Cardiac muscle cell (in vitro differentiated cells and primary cell): ENCODE measurements around the gene TTC23. TPM values are rescaled to one million over a fixed set of nuclear protein-coding genes. Genes with fewer than 3 reads are reported as not detected.

ENCODE experiments used
- DNase-seq, 2 donors: peaks; one replicate each; pipeline versions ENCODE4 v3.0.0 to v3.0.0-alpha.2; 2010 to 2017; ENCODE audit warnings: low read depth in 1 of 2, low spot score in 1 of 2
- H3K27ac ChIP-seq: fragments of 200-600 bp; sonication (generic); 2 replicates; pipeline ENCODE4 v1.5.1; 2016
- H3K27me3 ChIP-seq: fragments of 200-600 bp; sonication (generic); 2 replicates; pipeline ENCODE4 v1.6.0; 2016; ENCODE audit warnings: control low read depth
- H3K36me3 ChIP-seq: fragments of 200-600 bp; sonication (generic); 2 replicates; pipeline ENCODE4 v1.5.1; 2016; ENCODE audit warnings: control low read depth
- H3K4me1 ChIP-seq: fragments of 200-600 bp; sonication (generic); 2 replicates; pipeline ENCODE4 v1.8.1; 2017; ENCODE audit warnings: low read depth, mild to moderate bottlenecking, mixed run types
- H3K4me3 ChIP-seq: fragments of 200-600 bp; sonication (generic); 2 replicates; pipeline ENCODE4 v1.5.1; 2016; ENCODE audit warnings: mild to moderate bottlenecking
- H3K9me3 ChIP-seq: fragments of 200-600 bp; sonication (generic); 2 replicates; pipeline ENCODE4 v1.5.1; 2017; ENCODE audit warnings: low read depth, mild to moderate bottlenecking, control low read depth
- CTCF ChIP-seq: IDR thresholded peaks from 2 replicates; pipeline ENCODE4 v1.5.1; 2012; ENCODE audit warnings: low read depth, mild to moderate bottlenecking, low read length
- polyA plus RNA-seq: library from polyadenylated mRNA; unstranded; fragments of >200 nt; fragmentation: Nextera tagmentation; extraction: Ambion mirVana; gene quantifications from 2 replicates; pipeline ENCODE4 v1.2.1, GENCODE V29; 2016
- total RNA-seq: library from RNA; depleted of rRNA; stranded (reverse); fragments of >200 nt; gene quantifications from 2 replicates; pipeline ENCODE4 v1.2.3, GENCODE V29; 2016

The TTC23 gene
- total and polyA plus RNA-seq, 2 experiments from 2014 or later, result 15.0 to 38.2 TPM

GRCh38 chr15:99250001-99250400 is 620 bp upstream of the TTC23 start:
- Histone ChIP-seq H3K27me3 (no peaks in the 10 kb centered on the region), H3K9me3 (no peaks in the 10 kb centered on the region), H3K27ac (peak overlapping the region; percentile 95), H3K36me3 (peaks cover 2% of the 10 kb centered on the region), H3K4me1 (peaks cover 14% of the 10 kb centered on the region), H3K4me3 (peak overlapping the region; percentile 47)
- TF ChIP-seq CTCF, result no peak
- no peak for DNase-seq

DNA sequence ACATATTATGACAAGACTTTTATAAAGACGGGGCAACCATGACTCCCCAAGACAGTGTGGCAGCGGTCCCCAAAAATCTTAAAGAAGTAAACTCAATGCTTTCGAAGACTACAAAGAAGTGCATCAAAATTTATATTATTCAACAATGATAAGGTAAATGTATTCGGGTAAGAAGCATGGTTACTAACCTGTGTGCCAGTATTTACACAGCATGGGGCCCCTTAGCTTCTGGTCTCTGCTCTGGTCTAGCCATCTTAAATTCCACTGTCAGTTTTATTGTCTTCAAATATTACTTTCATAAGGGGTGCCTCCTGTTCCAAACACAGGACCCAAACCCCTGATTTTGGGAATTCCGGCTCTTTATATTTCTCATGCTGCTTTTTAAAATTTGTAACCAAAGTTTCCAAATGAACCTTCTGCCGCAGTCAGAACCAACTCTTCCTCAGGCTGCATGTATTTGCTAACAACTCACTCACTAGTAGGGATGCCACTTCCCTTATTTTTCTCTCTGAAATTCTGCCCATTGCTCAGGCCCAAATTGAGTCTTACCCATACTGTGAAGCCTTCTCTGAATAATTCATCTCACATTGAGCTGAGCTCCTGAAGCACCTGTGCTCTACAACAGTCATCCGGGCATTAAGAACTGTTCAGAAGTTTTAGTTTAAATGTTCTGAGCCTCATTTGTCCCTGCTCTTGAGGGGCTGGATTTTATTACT is 1.2 kb downstream of the TTC23 start:
- Histone ChIP-seq H3K4me1 (peaks cover 14% of the 10 kb centered on the region), H3K36me3 (peaks cover 7% of the 10 kb centered on the region), H3K27me3 (no peaks in the 10 kb centered on the region), H3K9me3 (no peaks in the 10 kb centered on the region), H3K27ac (no peak overlapping the region), H3K4me3 (peak overlapping the region; percentile 47)
- TF ChIP-seq CTCF, result no peak
- DNase-seq, result no peak

DNA sequence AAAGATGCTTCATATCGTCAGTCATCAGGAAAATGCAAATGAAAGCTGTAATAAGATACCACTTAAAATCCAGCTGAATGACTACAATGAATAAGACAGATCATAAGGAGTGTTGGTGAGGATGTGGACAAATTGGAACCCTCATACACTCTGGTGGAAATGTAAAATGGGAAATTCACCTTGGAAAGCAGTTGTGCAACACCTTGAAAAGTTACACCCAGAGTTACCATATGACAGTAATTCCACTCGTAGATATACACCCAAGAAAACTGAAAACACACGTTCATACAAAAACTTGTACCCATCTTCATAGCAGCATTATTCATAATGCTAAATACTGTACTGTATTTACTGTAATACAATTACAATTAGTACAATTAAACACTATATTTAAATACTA is 2.3 kb downstream of the TTC23 start:
- H3K9me3 ChIP-seq, result no peaks in the 10 kb centered on the region
- peaks cover 14% of the 10 kb centered on the region for H3K4me1 ChIP-seq
- DNase-seq, result no peak
- no peak overlapping the region for H3K4me3 ChIP-seq
- H3K27me3 ChIP-seq, result no peaks in the 10 kb centered on the region
- peaks cover 7% of the 10 kb centered on the region for H3K36me3 ChIP-seq
- no peak for TF ChIP-seq CTCF
- H3K27ac ChIP-seq, result no peak overlapping the region

GRCh38 chr15:99244306-99244705 is 5.1 kb downstream of the TTC23 start:
- no peak for DNase-seq
- TF ChIP-seq CTCF, result no peak
- no peak overlapping the region for H3K27ac ChIP-seq
- no peaks in the 10 kb centered on the region for H3K9me3 ChIP-seq
- H3K27me3 ChIP-seq, result no peaks in the 10 kb centered on the region
- peaks cover 8% of the 10 kb centered on the region for H3K4me1 ChIP-seq
- H3K4me3 ChIP-seq, result no peak overlapping the region
- H3K36me3 ChIP-seq, result peaks cover 7% of the 10 kb centered on the region

DNA sequence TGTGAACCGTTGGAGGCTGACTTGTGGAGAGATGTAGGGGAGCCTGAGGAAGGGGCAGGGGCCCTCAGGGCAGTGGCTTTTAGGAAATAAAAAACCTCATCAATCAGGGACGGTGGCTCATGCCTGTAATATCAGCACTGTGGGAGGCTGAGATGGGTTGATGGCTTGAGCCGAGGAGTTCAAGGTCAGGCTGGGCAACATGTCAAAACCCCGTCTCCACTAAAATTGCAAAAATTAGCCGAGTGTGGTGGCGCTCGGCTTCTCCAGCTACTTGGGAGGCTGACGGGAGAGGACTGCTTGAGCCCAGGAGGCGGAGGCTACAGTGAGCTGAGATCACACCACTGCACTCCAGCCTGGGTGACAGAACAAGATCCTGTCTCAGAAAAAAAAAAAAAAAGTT is 7.6 kb downstream of the TTC23 start:
- no peak for TF ChIP-seq CTCF
- no peaks in the 10 kb centered on the region for H3K27me3 ChIP-seq
- no peaks in the 10 kb centered on the region for H3K4me1 ChIP-seq
- no peaks in the 10 kb centered on the region for H3K9me3 ChIP-seq
- no peak for DNase-seq
- H3K27ac ChIP-seq, result no peak overlapping the region
- H3K36me3 ChIP-seq, result peaks cover 7% of the 10 kb centered on the region
- H3K4me3 ChIP-seq, result no peak overlapping the region
